GM12873 (cell line): ENCODE results near the gene ZNF805.

Experiments used
- TF ChIP-seq, protein P1 (sequence below): IDR thresholded peaks from 2 replicates; pipeline ENCODE4 v1.5.1; 2012; ENCODE audit warnings: low read depth, mild to moderate bottlenecking, moderate library complexity, low read length, control low read depth; ENCODE audit not compliant: insufficient read depth; ENCODE audit errors: missing control alignments

Gene ZNF805

DNA sequence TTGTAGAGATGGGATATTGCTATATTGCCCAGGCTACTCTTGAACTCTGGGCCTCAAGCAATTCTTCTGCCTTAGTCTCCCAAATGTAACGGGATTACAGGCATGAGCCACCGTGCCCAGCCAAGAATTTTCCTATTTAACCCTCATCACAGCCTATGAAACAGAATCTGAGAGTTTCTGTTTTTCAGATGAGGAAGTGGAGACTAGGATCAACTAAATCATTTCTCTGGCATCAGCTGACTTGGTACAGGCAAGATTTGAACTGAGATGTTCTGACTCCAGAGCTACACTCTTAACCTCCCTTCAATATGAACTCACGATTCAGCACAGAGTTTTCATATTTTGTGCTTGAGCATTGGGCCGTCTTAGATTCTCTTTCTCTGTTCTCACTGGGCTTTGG is 47.9 kb downstream of the ZNF805 start:
- TF ChIP-seq, protein P1, sequence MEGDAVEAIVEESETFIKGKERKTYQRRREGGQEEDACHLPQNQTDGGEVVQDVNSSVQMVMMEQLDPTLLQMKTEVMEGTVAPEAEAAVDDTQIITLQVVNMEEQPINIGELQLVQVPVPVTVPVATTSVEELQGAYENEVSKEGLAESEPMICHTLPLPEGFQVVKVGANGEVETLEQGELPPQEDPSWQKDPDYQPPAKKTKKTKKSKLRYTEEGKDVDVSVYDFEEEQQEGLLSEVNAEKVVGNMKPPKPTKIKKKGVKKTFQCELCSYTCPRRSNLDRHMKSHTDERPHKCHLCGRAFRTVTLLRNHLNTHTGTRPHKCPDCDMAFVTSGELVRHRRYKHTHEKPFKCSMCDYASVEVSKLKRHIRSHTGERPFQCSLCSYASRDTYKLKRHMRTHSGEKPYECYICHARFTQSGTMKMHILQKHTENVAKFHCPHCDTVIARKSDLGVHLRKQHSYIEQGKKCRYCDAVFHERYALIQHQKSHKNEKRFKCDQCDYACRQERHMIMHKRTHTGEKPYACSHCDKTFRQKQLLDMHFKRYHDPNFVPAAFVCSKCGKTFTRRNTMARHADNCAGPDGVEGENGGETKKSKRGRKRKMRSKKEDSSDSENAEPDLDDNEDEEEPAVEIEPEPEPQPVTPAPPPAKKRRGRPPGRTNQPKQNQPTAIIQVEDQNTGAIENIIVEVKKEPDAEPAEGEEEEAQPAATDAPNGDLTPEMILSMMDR: no peak

DNA sequence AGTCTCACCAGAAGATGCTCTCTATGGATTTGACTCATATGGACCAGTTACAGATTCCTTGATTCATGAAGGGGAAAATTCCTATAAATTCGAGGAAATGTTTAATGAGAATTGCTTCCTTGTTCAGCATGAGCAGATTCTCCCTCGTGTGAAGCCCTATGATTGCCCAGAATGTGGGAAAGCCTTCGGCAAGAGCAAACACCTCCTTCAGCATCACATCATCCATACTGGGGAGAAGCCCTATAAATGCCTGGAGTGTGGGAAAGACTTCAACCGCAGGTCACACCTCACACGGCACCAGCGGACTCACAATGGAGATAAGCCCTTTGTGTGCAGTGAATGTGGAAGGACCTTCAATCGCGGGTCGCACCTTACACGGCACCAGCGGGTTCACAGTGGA is 50.5 kb downstream of the ZNF805 start:
- TF ChIP-seq, protein P1: no peak

DNA sequence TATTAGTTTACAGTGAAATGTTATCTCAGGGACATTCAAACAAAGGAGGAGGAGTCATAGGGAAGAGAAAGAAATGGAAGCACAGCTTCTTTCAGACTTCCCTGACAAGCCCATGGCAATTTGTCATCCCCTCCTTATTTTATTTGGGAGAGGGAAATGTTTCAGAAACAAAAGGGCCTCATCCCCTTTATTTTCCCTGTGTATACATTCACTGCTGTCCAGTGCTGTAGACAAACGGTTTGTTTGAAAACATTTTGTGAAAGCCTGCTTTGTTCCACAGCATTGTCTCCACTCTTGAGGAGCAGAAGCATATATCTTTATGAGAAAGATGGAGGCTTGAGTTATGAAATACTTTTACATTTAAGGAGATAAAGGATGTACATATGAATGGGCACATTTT is 52.1 kb downstream of the ZNF805 start:
- TF ChIP-seq, protein P1: no peak

DNA sequence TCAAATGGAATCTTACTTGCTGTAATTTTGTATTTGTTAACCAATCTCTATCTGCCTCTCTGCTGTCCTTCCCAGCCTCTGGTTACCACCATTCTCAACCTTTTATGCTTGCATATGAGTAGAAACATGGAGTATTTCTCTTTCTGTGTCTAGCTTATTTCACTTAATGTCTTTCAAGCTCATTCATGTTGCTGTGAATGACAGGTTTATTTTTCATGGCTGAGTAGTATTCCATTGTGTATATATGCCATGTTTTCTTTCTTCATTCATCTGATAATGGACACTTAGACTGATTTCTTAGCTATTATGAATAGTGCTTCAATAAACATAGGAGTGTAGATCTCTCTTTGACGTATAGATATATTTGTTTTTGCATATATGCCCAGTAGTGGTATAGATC is 53.3 kb downstream of the ZNF805 start:
- TF ChIP-seq, protein P1: no peak

DNA sequence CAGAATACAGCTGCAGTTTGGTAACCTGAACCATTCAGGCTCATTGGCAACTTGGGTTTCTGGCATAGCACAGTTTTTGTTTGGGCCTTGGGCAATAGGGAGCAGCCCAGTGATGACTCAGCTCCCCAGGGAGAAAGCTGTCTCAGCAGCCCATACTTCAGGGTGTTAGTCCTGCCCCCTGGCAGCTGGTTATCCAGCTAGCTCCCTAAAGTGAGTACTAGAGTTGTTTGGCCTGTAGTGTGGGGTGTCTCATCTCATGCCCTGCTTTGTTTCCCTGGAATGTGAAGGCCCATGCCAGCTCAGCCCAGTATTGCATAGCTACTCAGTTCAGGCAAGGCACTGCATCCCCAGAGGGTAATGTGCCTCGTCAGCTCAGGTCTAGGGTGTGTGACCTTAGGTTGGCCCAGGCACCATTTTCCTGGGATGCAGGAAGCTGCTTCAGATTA is 61.6 kb downstream of the ZNF805 start:
- TF ChIP-seq, protein P1: no peak

DNA sequence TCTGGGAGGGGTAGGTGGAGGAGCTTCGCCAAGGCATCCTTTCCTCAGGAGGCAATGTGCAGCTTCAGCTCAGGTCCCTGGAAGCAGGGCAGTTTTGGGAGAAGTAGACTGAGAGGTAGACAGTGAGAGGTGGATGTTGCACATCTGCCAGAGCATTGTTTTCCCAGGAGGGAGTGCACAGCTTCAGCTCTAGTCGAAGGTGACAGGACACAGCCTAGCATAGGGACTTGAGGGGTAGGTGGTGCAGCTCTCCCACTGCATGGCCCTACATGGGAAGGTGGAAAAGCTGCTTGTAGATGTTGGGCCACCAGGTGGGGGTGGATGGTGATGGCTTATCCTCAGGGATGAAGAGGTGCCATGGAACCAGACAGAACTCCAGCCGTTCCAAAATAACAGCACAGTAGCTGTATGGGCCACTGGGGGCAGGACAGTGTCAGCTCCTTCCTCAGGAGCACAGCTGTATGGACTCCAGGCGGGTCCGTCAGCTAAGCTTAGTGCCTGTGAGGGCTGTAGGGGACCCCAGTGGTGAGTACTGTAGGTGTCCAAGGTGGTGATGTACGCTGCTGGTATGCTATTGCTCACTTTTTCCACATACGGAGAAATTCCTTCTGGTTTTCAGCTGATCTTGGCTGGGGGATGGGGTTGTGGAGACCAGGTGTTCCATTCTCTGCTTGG is 62.4 kb downstream of the ZNF805 start:
- TF ChIP-seq, protein P1: peak; percentile 19
